ENCODE data around the gene HHIPL1.

Gene HHIPL1

DNA sequence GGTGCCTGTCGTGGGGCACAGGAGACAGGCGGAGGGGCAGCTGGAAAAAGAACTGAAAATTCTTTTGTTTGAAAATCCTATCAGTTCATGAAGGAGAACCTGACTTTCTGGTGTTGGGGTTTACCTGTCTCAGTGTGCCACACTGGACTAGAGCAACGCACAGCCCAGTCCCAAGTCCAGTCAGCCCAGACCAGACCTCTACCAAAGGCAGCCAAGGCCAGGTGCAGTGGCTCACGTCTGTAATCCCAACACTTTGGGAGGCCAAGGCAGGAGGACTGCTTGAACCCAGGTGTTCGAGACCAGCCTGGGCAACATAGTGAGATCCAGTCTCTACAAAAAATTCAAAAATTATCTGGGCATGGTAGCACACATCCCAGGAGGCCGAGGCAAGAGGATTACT lies 45.5 kb upstream of the HHIPL1 start:
- Histone ChIP-seq H3K4me3 (replicated peaks; ENCODE audit: insufficient read depth, low read length) (no peak overlapping the region), H3K27me3 (ENCODE audit: insufficient read depth, poor library complexity, severe bottlenecking) (peaks cover 21% of the 10 kb centered on the region), H3K27ac (replicated peaks) (no peak overlapping the region)
- DNase-seq (ENCODE audit: low read depth in 1 of 2, low spot score in 1 of 2), result no peak
- no peak for TF ChIP-seq GABPA (IDR thresholded peaks at IDR 0.05; ENCODE audit: low read depth)
- TF ChIP-seq, protein P1, sequence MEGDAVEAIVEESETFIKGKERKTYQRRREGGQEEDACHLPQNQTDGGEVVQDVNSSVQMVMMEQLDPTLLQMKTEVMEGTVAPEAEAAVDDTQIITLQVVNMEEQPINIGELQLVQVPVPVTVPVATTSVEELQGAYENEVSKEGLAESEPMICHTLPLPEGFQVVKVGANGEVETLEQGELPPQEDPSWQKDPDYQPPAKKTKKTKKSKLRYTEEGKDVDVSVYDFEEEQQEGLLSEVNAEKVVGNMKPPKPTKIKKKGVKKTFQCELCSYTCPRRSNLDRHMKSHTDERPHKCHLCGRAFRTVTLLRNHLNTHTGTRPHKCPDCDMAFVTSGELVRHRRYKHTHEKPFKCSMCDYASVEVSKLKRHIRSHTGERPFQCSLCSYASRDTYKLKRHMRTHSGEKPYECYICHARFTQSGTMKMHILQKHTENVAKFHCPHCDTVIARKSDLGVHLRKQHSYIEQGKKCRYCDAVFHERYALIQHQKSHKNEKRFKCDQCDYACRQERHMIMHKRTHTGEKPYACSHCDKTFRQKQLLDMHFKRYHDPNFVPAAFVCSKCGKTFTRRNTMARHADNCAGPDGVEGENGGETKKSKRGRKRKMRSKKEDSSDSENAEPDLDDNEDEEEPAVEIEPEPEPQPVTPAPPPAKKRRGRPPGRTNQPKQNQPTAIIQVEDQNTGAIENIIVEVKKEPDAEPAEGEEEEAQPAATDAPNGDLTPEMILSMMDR (IDR thresholded peaks at IDR 0.05; ENCODE audit: insufficient read depth, low read length), result no peak
- TF ChIP-seq POLR2AphosphoS5 (IDR thresholded peaks at IDR 0.05; ENCODE audit: low read depth), result no peak
- TF ChIP-seq REST (IDR thresholded peaks at IDR 0.05; ENCODE audit: insufficient replicate concordance, low read depth), result no peak
- TF ChIP-seq SPI1 (IDR thresholded peaks at IDR 0.05; ENCODE audit: borderline replicate concordance, low read depth), result no peak

DNA sequence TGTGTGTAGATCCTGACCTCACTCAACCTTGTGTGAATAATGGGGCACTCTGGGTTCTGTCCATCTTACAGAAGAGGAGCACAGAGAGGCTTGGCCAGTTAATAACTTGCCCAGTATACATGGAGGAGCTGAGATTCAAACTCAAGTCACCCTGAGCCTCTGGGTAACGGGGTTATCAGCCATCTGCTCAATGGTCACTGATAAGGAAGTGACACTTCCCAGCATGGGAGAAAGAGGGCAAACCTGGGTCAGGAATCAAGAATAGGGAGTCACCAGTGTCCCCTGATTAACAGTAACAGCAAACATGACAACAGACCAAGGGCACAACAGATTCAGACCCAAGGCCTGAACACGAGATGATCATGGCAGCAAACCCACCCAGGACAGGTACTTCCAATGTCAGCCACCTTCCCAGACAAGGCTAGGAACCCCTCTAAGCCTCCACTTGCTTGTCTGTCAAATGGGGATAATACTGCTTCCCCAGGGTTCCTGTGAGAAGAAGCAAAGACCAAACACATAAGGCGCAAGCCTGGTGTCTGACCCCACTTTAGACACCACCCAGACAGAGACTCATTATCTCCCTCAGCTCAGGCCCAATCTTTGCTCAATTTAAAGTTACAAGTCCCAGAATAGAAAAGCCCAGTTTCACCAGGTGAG lies 44.6 kb upstream of the HHIPL1 start:
- no peak overlapping the region for H3K4me3 ChIP-seq (replicated peaks; ENCODE audit: insufficient read depth, low read length)
- DNase-seq (ENCODE audit: low read depth in 1 of 2, low spot score in 1 of 2), result no peak
- peaks cover 29% of the 10 kb centered on the region for H3K27me3 ChIP-seq (ENCODE audit: insufficient read depth, poor library complexity, severe bottlenecking)
- H3K27ac ChIP-seq (replicated peaks), result no peak overlapping the region
- TF ChIP-seq, protein P1 (IDR thresholded peaks at IDR 0.05; ENCODE audit: insufficient read depth, low read length), result no peak
- TF ChIP-seq GABPA (IDR thresholded peaks at IDR 0.05; ENCODE audit: low read depth), result no peak

DNA sequence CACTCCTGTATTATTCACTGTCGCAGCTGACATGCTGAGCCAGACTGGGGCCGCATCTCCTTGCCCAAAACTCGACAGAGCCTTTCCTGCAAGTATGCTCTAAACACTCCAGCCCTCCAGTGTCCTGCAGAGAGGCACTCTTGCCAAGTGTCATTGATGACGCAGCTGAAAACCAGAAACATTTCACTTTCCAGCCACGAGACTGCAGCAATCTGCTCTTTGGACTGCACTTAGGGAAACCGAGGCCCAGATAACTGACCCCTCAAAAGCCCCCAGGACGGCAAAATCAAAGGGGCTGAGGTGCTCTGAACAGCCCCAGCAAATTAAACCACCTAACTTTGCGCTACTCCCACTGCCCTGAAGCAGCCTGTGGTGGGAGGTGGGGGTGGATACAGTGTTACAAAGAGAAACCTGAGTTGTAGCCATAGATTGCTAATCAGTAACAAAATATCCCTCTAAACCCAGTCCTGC lies 43.5 kb upstream of the HHIPL1 start:
- Histone ChIP-seq H3K27ac (replicated peaks) (no peak overlapping the region), H3K27me3 (ENCODE audit: insufficient read depth, poor library complexity, severe bottlenecking) (peaks cover 40% of the 10 kb centered on the region), H3K4me3 (replicated peaks; ENCODE audit: insufficient read depth, low read length) (no peak overlapping the region)
- TF ChIP-seq, protein P1 (IDR thresholded peaks at IDR 0.05; ENCODE audit: insufficient read depth, low read length), result no peak
- TF ChIP-seq SPI1 (IDR thresholded peaks at IDR 0.05; ENCODE audit: borderline replicate concordance, low read depth) (no peak), POLR2AphosphoS5 (IDR thresholded peaks at IDR 0.05; ENCODE audit: low read depth) (no peak), REST (IDR thresholded peaks at IDR 0.05; ENCODE audit: insufficient replicate concordance, low read depth) (no peak), GABPA (IDR thresholded peaks at IDR 0.05; ENCODE audit: low read depth) (no peak)
- DNase-seq (ENCODE audit: low read depth in 1 of 2, low spot score in 1 of 2), result no peak
